ENCODE measurements around the gene BICD2. TPM values are rescaled to one million over a fixed set of nuclear protein-coding genes. Genes with fewer than 3 reads are reported as not detected.
A peak's percentile ranks its signal among the peaks of the same experiment; 100 is the strongest.

Gene BICD2
- total and polyA plus RNA-seq, 2 donors (not counting 1 experiment from before 2014, with no cell fraction given), result 33.2 to 49.5 TPM

- Mint-ChIP-seq H3K27me3 (no peaks in the 10 kb centered on the region), H3K27ac (peak overlapping the region; percentile 80), H3K4me3 (peak overlapping the region; percentile 38), H3K9me3 (ENCODE audit: insufficient read depth) (no peaks in the 10 kb centered on the region), H3K4me1 (peaks cover 76% of the 10 kb centered on the region)
- 60% methylated on average over 1 of the region's 8 CpGs for WGBS (ENCODE audit: insufficient coverage)
- peak overlapping the region; percentile 26 for H3K9ac ChIP-seq (ENCODE audit: low read length)
- ChIA-PET POLR2A (interaction anchor here (0.9 kb wide), 1 partner anchor 8 kb away, joined by 3 read pairs; no protein-coding TSS in a partner anchor), CTCF (interaction anchor here (10.2 kb wide), 2 partner anchors 8 to 69 kb away, joined by 109 to 203 read pairs; no protein-coding TSS in a partner anchor)
- ATAC-seq (ENCODE audit: low read depth) (peak; percentile 34), DNase-seq (peak; percentile 64)
- H3K4me1 ChIP-seq (ENCODE audit: control insufficient read depth in 2 of 2, insufficient read depth in 2 of 2, low read length in 2 of 2), result peaks cover 27 to 86% of the 10 kb centered on the region in 2 donors
- intact Hi-C loops (cut with micrococcal nuclease), result no loop called here
- H3K36me3 ChIP-seq (replicated peaks in 1 of 2; ENCODE audit: control extremely low read depth in 1 of 2, control insufficient read depth in 1 of 2, extremely low read depth in 1 of 2, insufficient read depth in 2 of 2, low read length in 1 of 2), result peaks cover 3 to 82% of the 10 kb centered on the region in 2 experiments
- peak overlapping the region; percentile 54 to 72 for H3K27ac ChIP-seq (ENCODE audit: low read length in 2 of 2)
- H3K4me3 ChIP-seq (ENCODE audit: control extremely low read depth in 1 of 5, extremely low read depth in 1 of 5, insufficient read depth in 1 of 5, low read depth in 2 of 5, low read length in 4 of 5), result peak overlapping the region in 1 of 5 experiments; percentile 21
- TF ChIP-seq EZH2 (IDR thresholded peaks at IDR 0.05; ENCODE audit: borderline replicate concordance, insufficient read depth, low read depth, low read length, poor library complexity, severe bottlenecking) (no peak), CTCF (IDR thresholded peaks at IDR 0.05) (no peak)
- no peaks in the 10 kb centered on the region for H3K9me3 ChIP-seq (ENCODE audit: control extremely low read depth in 1 of 3, control insufficient read depth in 2 of 3, insufficient read depth in 1 of 3, low read length in 2 of 3)
- H3K27me3 ChIP-seq (replicated peaks in 1 of 4; ENCODE audit: control extremely low read depth in 1 of 4, control insufficient read depth in 3 of 4, insufficient read depth in 4 of 4, low read length in 3 of 4), result no peaks in the 10 kb centered on the region
- H3K4me2 ChIP-seq (replicated peaks; ENCODE audit: low read depth, low read length, poor library complexity, severe bottlenecking), result peak overlapping the region; percentile 69
- peaks cover 39% of the 10 kb centered on the region for H4K20me1 ChIP-seq (ENCODE audit: control insufficient read depth, insufficient read depth, low read length, poor library complexity, severe bottlenecking)
- peaks cover 57% of the 10 kb centered on the region for H3K79me2 ChIP-seq (ENCODE audit: control insufficient read depth, insufficient read depth, low read length)
- H2AFZ ChIP-seq (ENCODE audit: insufficient read depth, low read depth, low read length, poor library complexity, severe bottlenecking), result no peak overlapping the region
Measured at GRCh38 chr9:92720807-92721535, 43.7 kb downstream of the BICD2 start.

DNA sequence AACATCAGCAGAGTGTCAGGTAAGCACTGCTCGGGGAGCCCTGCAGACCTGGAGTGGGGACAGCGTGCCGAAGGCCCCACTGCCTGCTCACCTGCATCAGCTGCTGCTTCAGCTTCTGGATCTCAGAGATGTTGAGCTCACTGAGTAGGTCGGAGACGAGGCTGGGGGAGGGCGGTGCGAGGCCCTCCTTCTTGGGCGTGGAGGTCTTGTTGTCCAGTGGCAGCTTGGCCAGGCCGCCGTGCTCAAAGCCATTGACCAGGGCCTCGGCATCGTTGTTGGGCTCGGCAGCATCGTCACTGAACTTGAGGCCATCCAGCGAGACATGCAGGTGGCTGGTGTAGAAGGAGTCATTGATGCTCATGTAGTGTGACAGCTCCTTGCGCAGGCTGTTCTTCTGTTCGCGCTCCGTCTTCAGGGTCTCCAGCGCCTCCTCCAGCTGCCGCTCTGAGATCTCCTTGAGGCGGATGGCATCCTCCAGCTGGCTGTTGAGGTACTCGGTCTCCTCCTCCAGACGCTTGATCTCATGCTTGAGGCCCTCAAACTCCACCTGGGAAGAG is 44.3 kb downstream of the BICD2 start:
- H3K4me3 Mint-ChIP-seq, result peak overlapping the region; percentile 38

More for the DNA sequence above, 44.3 kb downstream of the BICD2 start:
- Histone ChIP-seq H3K36me3 (replicated peaks in 1 of 2; ENCODE audit: control extremely low read depth in 1 of 2, control insufficient read depth in 1 of 2, extremely low read depth in 1 of 2, insufficient read depth in 2 of 2, low read length in 1 of 2) (peaks cover 3 to 82% of the 10 kb centered on the region in 2 experiments), H4K20me1 (ENCODE audit: control insufficient read depth, insufficient read depth, low read length, poor library complexity, severe bottlenecking) (peaks cover 45% of the 10 kb centered on the region), H3K27me3 (replicated peaks in 1 of 4; ENCODE audit: control extremely low read depth in 1 of 4, control insufficient read depth in 3 of 4, insufficient read depth in 4 of 4, low read length in 3 of 4) (no peaks in the 10 kb centered on the region), H2AFZ (ENCODE audit: insufficient read depth, low read depth, low read length, poor library complexity, severe bottlenecking) (no peak overlapping the region), H3K9me3 (ENCODE audit: control extremely low read depth in 1 of 3, control insufficient read depth in 2 of 3, insufficient read depth in 1 of 3, low read length in 2 of 3) (no peaks in the 10 kb centered on the region), H3K79me2 (ENCODE audit: control insufficient read depth, insufficient read depth, low read length) (peaks cover 57% of the 10 kb centered on the region), H3K4me3 (ENCODE audit: control extremely low read depth in 1 of 5, extremely low read depth in 1 of 5, insufficient read depth in 1 of 5, low read depth in 2 of 5, low read length in 4 of 5) (peak overlapping the region in 1 of 5 experiments; percentile 21), H3K4me1 (ENCODE audit: control insufficient read depth in 2 of 2, insufficient read depth in 2 of 2, low read length in 2 of 2) (peaks cover 27 to 80% of the 10 kb centered on the region in 2 donors), H3K4me2 (replicated peaks; ENCODE audit: low read depth, low read length, poor library complexity, severe bottlenecking) (peak overlapping the region; percentile 69), H3K9ac (ENCODE audit: low read length) (peak overlapping the region; percentile 26), H3K27ac (ENCODE audit: low read length in 2 of 2) (peak overlapping the region; percentile 54 to 65)
- 98% methylated on average over 24 of the region's 24 CpGs for WGBS (ENCODE audit: insufficient coverage)
- ChIA-PET CTCF (interaction anchor here (10.2 kb wide), 2 partner anchors 9 to 70 kb away, joined by 109 to 203 read pairs; no protein-coding TSS in a partner anchor), POLR2A (no interaction called here)
- TF ChIP-seq CTCF (IDR thresholded peaks at IDR 0.05) (no peak), EZH2 (IDR thresholded peaks at IDR 0.05; ENCODE audit: borderline replicate concordance, insufficient read depth, low read depth, low read length, poor library complexity, severe bottlenecking) (no peak)
- ATAC-seq (ENCODE audit: low read depth), result no peak
- Mint-ChIP-seq H3K4me1 (peaks cover 70% of the 10 kb centered on the region), H3K27ac (peak overlapping the region; percentile 80), H3K9me3 (ENCODE audit: insufficient read depth) (no peaks in the 10 kb centered on the region), H3K27me3 (no peaks in the 10 kb centered on the region)
- DNase-seq, result no peak
- intact Hi-C loops (cut with micrococcal nuclease), result no loop called here
